ENCODE measurements around the gene ADD2. TPM values are rescaled to one million over a fixed set of nuclear protein-coding genes. Genes with fewer than 3 reads are reported as not detected.
A peak's percentile ranks its signal among the peaks of the same experiment; 100 is the strongest.
"Not testable (repeated sequence)": the region's sequence is repeated elsewhere in the genome, so short reads cannot be mapped to it uniquely, and the experiment has no call there.

Gene ADD2, protein sequence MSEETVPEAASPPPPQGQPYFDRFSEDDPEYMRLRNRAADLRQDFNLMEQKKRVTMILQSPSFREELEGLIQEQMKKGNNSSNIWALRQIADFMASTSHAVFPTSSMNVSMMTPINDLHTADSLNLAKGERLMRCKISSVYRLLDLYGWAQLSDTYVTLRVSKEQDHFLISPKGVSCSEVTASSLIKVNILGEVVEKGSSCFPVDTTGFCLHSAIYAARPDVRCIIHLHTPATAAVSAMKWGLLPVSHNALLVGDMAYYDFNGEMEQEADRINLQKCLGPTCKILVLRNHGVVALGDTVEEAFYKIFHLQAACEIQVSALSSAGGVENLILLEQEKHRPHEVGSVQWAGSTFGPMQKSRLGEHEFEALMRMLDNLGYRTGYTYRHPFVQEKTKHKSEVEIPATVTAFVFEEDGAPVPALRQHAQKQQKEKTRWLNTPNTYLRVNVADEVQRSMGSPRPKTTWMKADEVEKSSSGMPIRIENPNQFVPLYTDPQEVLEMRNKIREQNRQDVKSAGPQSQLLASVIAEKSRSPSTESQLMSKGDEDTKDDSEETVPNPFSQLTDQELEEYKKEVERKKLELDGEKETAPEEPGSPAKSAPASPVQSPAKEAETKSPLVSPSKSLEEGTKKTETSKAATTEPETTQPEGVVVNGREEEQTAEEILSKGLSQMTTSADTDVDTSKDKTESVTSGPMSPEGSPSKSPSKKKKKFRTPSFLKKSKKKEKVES
- 10 to 100 TPM; 24.3 to 31.6 TPM for total RNA-seq

- ATAC-seq (replicated peaks in 1 of 2) (peak; percentile 89 to 90), DNase-seq (peak; percentile 77 to 82)
- peak within 1 kb of the TSS; percentile 89 for H3K27ac Mint-ChIP-seq
- peaks cover 0 to 2% of the 10 kb centered on the region in 2 donors for H3K36me3 Mint-ChIP-seq (ENCODE audit: insufficient read depth in 2 of 2)
- H3K4me1 Mint-ChIP-seq (ENCODE audit: low read depth), result peaks cover 14% of the 10 kb centered on the region
- H3K9me3 Mint-ChIP-seq, result no peaks in the 10 kb centered on the region
- H3K4me3 Mint-ChIP-seq, result peak within 1 kb of the TSS; percentile 95 to 98
- peaks cover 34% of the 10 kb centered on the region for H3K27me3 Mint-ChIP-seq (ENCODE audit: low read depth)
Measured at GRCh38 chr2:70767699-70768589, at the start of gene ADD2. Gene ADD2, minus strand, starts transcription at chr2:70768200. Its CDS starts 61,792 bp downstream, at chr2:70706408.

DNA sequence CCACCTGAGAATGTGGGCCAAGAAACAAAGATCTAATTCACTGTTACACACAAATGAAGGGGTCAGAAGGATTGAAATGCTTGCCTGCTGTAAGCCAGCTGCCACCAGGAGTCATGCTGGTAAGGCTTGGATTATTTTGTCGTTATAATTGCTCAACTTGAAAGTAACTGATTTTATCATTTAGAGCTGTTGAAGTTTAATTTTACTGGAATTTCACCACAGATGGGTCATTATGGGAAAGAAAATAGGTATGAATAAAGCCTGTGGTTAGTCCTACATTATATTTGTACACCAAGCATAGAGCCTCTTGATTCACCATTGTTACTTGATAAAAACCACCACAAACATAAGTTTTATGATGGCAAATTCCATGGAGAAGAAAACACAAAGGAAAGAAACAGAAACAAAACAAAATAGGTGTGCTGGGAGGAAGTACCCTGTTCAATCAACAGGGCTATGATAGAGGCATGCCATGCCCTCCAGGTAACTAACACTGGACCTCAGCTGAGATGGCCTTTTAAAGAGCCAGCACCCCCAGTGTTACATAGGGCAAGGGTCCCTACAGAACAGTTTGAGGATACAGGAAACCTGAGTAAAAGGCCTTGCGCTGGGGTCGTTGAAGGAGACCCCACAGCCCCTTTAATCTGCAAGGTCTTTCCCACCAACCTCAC lies 49.4 kb upstream of the ADD2 start:
- peak overlapping the region; percentile 21 for H3K27ac Mint-ChIP-seq

GRCh38 chr2:70816726-70817125 lies 48.7 kb upstream of the ADD2 start:
- Mint-ChIP-seq H3K4me1 (ENCODE audit: low read depth) (peaks cover 22% of the 10 kb centered on the region), H3K4me3 (no peak overlapping the region), H3K27ac (no peak overlapping the region), H3K27me3 (ENCODE audit: low read depth) (peaks cover 5% of the 10 kb centered on the region), H3K36me3 (ENCODE audit: insufficient read depth in 2 of 2) (no peaks in the 10 kb centered on the region), H3K9me3 (no peaks in the 10 kb centered on the region)
- ATAC-seq (replicated peaks in 1 of 2) (no peak), DNase-seq (no peak)

More for the DNA sequence above, 49.4 kb upstream of the ADD2 start:
- peaks cover 5% of the 10 kb centered on the region for H3K27me3 Mint-ChIP-seq (ENCODE audit: low read depth)
- H3K4me1 Mint-ChIP-seq (ENCODE audit: low read depth), result peaks cover 22% of the 10 kb centered on the region
- peak overlapping the region; percentile 1 to 55 for H3K4me3 Mint-ChIP-seq
- no peaks in the 10 kb centered on the region for H3K9me3 Mint-ChIP-seq
- H3K36me3 Mint-ChIP-seq (ENCODE audit: insufficient read depth in 2 of 2), result no peaks in the 10 kb centered on the region
- ATAC-seq (replicated peaks in 1 of 2), result peak; percentile 56 to 80
- no peak for DNase-seq

DNA sequence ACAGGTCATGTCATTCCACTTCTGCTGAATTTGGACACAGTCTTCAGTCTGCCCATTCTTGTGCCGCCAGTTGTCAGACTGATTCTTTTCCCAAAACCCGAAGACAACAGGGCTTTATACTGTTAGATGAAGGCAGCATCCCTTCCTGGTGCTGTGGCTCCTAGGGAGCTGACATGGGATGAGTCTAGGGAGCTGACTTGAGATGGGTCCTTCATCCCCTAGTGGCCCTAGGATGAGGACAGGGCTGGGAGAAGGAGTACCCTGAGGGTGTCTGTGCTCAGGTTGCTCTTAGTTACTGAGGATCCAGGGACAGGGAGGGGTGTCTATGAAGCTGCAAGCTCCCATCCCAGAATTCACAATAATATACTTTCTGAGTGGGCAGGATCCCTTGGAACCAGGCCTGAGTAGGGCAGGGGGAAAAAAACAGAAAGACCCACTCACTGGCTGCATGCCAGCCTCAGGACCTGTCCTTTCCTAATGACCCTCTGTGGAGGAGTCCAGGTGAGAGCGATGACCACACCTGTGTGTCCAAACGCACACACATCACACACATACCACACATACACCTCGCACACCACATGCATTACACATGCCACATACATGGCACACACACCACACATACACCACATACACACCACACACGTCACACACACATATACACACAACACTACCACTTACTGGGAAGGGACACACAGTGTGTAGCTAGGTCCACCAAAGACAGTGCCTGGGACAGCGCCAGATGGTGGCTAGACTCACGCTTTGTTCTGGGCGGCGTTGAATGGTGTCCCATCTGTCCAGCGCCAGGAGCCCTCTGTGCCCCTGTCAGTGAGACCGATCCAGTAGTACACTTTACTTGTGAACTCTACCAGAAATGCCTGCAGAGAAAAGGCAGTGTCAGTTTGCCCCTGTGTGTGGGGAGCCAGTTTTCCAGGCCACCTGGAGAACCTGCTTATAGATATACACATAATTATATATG lies 41.3 kb upstream of the ADD2 start:
- ATAC-seq (replicated peaks in 1 of 2) (no peak), DNase-seq (no peak)
- Mint-ChIP-seq H3K27ac (no peak overlapping the region), H3K36me3 (ENCODE audit: insufficient read depth in 2 of 2) (no peaks in the 10 kb centered on the region), H3K27me3 (ENCODE audit: low read depth) (peaks cover 5% of the 10 kb centered on the region), H3K9me3 (no peaks in the 10 kb centered on the region), H3K4me3 (no peak overlapping the region), H3K4me1 (ENCODE audit: low read depth) (no peaks in the 10 kb centered on the region)

- H3K9me3 Mint-ChIP-seq, result no peaks in the 10 kb centered on the region
Measured at GRCh38 chr2:70807828-70808118, 39.8 kb upstream of the ADD2 start.

DNA sequence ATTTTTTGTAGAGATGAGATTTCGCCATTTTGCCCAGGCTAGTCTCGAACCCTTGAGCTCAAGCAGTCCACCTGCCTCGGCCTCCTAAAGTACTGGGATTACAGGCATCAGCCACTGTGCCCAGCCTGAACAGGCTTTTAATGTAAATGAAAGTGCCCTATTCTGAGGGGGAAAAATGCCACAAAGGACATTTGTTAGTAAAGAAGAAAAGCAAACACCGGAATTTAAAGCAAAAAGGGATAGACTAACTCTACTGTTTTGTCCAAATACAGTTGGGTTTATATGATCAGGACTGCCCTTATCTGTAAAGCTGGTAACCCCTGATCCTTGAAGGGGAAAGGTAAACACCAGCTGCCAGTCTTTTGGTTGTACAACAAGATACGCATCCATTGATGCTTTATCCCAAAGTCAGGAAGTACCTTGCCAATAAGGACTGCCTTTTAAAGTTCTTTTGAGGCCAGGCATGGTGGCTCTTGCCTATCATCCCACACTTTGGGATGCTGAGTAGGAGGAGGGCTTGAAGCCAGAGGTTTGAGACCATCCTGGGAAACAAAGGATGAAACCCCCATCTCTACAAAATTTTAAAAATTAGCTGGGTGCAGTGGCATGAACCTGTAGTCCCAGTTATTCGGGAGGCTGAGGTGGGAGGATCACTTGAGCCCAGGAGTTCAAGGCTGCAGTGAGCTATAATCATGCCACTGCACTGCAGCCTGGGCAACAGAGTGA lies 39.3 kb upstream of the ADD2 start:
- no peaks in the 10 kb centered on the region for H3K9me3 Mint-ChIP-seq

More at GRCh38 chr2:70807828-70808118, 39.8 kb upstream of the ADD2 start:
- ATAC-seq (replicated peaks in 1 of 2), result no peak
- no peak overlapping the region for H3K4me3 Mint-ChIP-seq
- H3K27ac Mint-ChIP-seq, result no peak overlapping the region
- no peak for DNase-seq
- H3K36me3 Mint-ChIP-seq (ENCODE audit: insufficient read depth in 2 of 2), result no peaks in the 10 kb centered on the region
- no peaks in the 10 kb centered on the region for H3K4me1 Mint-ChIP-seq (ENCODE audit: low read depth)
- peaks cover 1% of the 10 kb centered on the region for H3K27me3 Mint-ChIP-seq (ENCODE audit: low read depth)

DNA sequence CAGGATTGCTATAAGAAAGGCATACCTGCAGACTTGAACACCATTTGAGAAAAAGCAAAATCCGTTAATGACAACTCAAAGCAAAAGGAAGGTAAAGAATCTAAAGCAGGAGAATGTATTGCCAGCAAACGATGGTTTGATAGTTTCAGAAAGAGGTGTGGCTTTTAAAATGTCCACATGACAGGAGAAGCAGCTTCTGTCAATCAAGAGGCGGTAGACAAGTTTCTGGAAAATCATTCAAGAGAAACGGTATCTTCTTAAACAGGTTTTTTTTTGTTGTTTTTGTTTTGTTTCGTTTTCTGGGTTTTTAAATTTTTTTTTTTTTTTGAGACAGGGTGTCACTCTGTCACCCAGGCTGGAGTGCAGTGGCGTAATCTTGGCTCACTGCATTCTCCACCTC lies 38.6 kb upstream of the ADD2 start:
- DNase-seq, result no peak
- Mint-ChIP-seq H3K27ac (no peak overlapping the region), H3K27me3 (ENCODE audit: low read depth) (no peaks in the 10 kb centered on the region), H3K36me3 (ENCODE audit: insufficient read depth in 2 of 2) (no peaks in the 10 kb centered on the region), H3K4me3 (no peak overlapping the region), H3K9me3 (no peaks in the 10 kb centered on the region), H3K4me1 (ENCODE audit: low read depth) (no peaks in the 10 kb centered on the region)
- no peak for ATAC-seq (replicated peaks in 1 of 2)

More for the DNA sequence above, 39.3 kb upstream of the ADD2 start:
- Mint-ChIP-seq H3K4me1 (ENCODE audit: low read depth) (no peaks in the 10 kb centered on the region), H3K27ac (no peak overlapping the region), H3K27me3 (ENCODE audit: low read depth) (no peaks in the 10 kb centered on the region), H3K4me3 (no peak overlapping the region), H3K36me3 (ENCODE audit: insufficient read depth in 2 of 2) (no peaks in the 10 kb centered on the region)
- no peak for ATAC-seq (replicated peaks in 1 of 2)
- no peak for DNase-seq

DNA sequence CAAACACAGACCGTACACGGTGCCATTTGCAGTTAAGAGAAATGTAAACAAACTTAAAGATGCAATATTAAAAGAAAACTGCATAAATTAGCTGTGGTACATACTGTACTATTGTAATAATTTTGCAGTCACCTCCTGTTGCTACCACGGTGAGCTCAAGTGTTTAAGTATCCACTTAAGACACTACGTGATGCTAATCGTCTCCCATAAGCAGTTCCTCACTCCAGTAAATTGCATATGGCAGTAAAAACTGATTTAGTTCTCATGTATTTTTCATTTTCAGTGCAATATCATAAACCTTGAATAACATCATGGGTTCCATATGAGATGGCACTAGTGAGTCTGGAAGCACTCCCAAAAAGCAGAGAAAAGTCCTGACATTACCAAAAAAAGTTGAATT lies 38.0 kb upstream of the ADD2 start:
- Mint-ChIP-seq H3K36me3 (ENCODE audit: insufficient read depth in 2 of 2) (no peaks in the 10 kb centered on the region), H3K4me3 (no peak overlapping the region), H3K27ac (no peak overlapping the region), H3K4me1 (ENCODE audit: low read depth) (no peaks in the 10 kb centered on the region), H3K9me3 (no peaks in the 10 kb centered on the region), H3K27me3 (ENCODE audit: low read depth) (no peaks in the 10 kb centered on the region)
- no peak for ATAC-seq (replicated peaks in 1 of 2)
- DNase-seq, result no peak

DNA sequence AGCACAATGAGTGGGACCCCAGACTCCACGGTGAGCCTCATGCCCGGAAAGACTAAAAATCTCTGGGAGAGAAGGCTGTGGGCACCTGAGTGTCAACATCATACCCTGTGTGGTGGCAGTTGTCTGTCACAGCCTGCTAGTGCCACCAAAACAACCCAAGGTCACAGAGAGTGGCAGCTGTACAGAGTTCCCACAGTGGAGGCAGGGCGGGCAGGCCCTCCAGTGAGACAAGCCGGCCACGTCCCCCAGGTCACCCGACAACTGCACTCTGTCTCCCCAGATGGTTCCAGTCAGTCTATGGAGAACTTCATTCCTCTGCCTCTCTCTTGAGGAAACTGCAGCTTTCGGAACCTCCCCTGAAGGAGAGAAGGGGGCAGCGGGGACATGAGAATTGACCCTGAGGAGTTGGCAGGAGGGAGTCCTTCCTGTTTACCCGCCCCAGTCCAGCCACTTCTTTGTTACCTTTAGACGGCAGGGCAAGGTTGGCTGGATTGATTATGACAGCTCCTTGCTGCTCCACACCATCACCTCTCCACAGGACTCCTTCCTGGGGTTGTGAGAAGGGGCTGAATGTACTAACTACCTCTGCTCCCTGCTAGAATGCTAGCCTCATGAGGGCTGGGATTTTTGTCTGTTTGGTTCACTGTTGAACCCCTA lies 33.7 kb upstream of the ADD2 start:
- Mint-ChIP-seq H3K4me3 (no peak overlapping the region), H3K4me1 (ENCODE audit: low read depth) (no peaks in the 10 kb centered on the region), H3K9me3 (peaks cover 5 to 6% of the 10 kb centered on the region in 2 donors), H3K36me3 (ENCODE audit: insufficient read depth in 2 of 2) (peaks cover 3 to 6% of the 10 kb centered on the region in 2 donors), H3K27ac (no peak overlapping the region), H3K27me3 (ENCODE audit: low read depth) (peaks cover 17% of the 10 kb centered on the region)
- DNase-seq (no peak), ATAC-seq (replicated peaks in 1 of 2) (no peak)

DNA sequence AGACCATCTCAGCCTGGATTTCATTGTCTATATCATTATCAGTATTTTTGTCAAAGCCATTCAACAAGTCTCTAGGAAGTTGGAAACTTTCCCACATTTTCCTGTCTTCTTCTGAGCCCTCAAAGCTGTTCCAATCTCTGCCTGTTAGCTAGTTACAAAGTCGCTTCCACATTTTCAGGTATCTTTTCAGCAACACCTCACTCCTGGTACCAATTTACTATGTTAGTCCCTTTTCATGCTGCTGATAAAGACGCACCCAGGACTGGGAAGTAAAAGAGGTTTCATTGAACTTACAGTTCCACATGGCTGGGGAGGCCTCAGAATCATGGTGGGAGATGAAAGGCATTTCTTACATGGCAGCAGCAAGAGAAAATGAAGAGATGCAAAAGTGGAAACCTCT lies 31.7 kb upstream of the ADD2 start:
- Mint-ChIP-seq H3K9me3 (peaks cover 5 to 6% of the 10 kb centered on the region in 2 donors), H3K4me3 (no peak overlapping the region), H3K27ac (no peak overlapping the region), H3K4me1 (ENCODE audit: low read depth) (no peaks in the 10 kb centered on the region), H3K27me3 (ENCODE audit: low read depth) (peaks cover 17% of the 10 kb centered on the region), H3K36me3 (ENCODE audit: insufficient read depth in 2 of 2) (peaks cover 3 to 6% of the 10 kb centered on the region in 2 donors)
- DNase-seq (no peak), ATAC-seq (replicated peaks in 1 of 2) (no peak)

GRCh38 chr2:70797996-70798395 lies 30.0 kb upstream of the ADD2 start:
- ATAC-seq (replicated peaks in 1 of 2); H3K4me1 Mint-ChIP-seq (ENCODE audit: low read depth); H3K36me3 Mint-ChIP-seq (ENCODE audit: insufficient read depth in 2 of 2); H3K9me3 Mint-ChIP-seq; DNase-seq; H3K27ac Mint-ChIP-seq; H3K4me3 Mint-ChIP-seq: not testable (repeated sequence)
- peaks cover 26% of the 10 kb centered on the region for H3K27me3 Mint-ChIP-seq (ENCODE audit: low read depth)

Measured in activated T-cell treated with anti-CD3 and anti-CD28 coated beads, Interleukin-2, amount 50 U/mL, for 72 hours (primary cell).